OCI-LY3 (cell line): ENCODE measurements around the gene TAF3.
A peak's percentile ranks its signal among the peaks of the same experiment; 100 is the strongest.
"Not testable (repeated sequence)": the region's sequence is repeated elsewhere in the genome, so short reads cannot be mapped to it uniquely, and the experiment has no call there.

ENCODE experiments used
- H2AFZ ChIP-seq: fragments of 200-600, 300-600 bp; shearing (Covaris generic); 2 replicates; pipeline ENCODE4 v1.6.0; 2014; ENCODE audit warnings: antibody characterized with exemption, low read depth, low read length
- H3K27ac ChIP-seq: fragments of 200-600, 300-600 bp; sonication (generic); 2 replicates; pipeline ENCODE4 v1.5.1; 2014; ENCODE audit warnings: mild to moderate bottlenecking, low read length, moderate library complexity, mixed read lengths
- H3K27me3 ChIP-seq: fragments of 200-600, 300-600 bp; sonication (generic); 2 replicates; pipeline ENCODE4 v1.6.1; 2014; ENCODE audit warnings: low read depth, low read length, mixed read lengths
- H3K36me3 ChIP-seq: fragments of 200-600, 300-600 bp; sonication (generic); replicated peaks from 2 replicates; pipeline ENCODE3; 2014; ENCODE audit warnings: low read depth, low read length, mixed read lengths
- H3K4me1 ChIP-seq: fragments of 300-600, 200-600 bp; sonication (generic); 2 replicates; pipeline ENCODE4 v1.6.1; 2014; ENCODE audit warnings: low read length, mixed read lengths
- H3K4me2 ChIP-seq: fragments of 200-600, 300-600 bp; sonication (generic); 2 replicates; pipeline ENCODE4 v1.6.1; 2014; ENCODE audit warnings: low read length, mixed read lengths
- H3K4me3 ChIP-seq: fragments of 300-600, 200-600 bp; sonication (generic); 2 replicates; pipeline ENCODE4 v1.5.1; 2014; ENCODE audit warnings: antibody characterized with exemption, mild to moderate bottlenecking, low read length, moderate library complexity
- H3K79me2 ChIP-seq: fragments of 300-600, 200-600 bp; shearing (Covaris generic); 2 replicates; pipeline ENCODE4 v1.6.1; 2014; ENCODE audit warnings: mild to moderate bottlenecking, low read length, mixed read lengths
- H3K9ac ChIP-seq: fragments of 300-600, 200-600 bp; shearing (Covaris generic); 2 replicates; pipeline ENCODE4 v1.6.0; 2014; ENCODE audit warnings: mild to moderate bottlenecking, low read length, moderate library complexity
- H3K9me3 ChIP-seq: fragments of 200-600, 300-600 bp; shearing (Covaris generic); 2 replicates; pipeline ENCODE4 v1.6.1; 2014; ENCODE audit warnings: low read length, mixed read lengths; ENCODE audit not compliant: insufficient read depth
- H4K20me1 ChIP-seq: fragments of 200-600, 300-600 bp; sonication (generic); 2 replicates; pipeline ENCODE4 v1.6.1; 2016; ENCODE audit warnings: low read length, mixed read lengths; ENCODE audit not compliant: insufficient read depth
- EZH2phosphoT487 ChIP-seq: fragments of 200-600 bp; shearing (Covaris generic); IDR thresholded peaks from 2 replicates; pipeline ENCODE4 v1.6.1; 2018; ENCODE audit warnings: antibody characterized with exemption, mixed run types, low read depth
- TF ChIP-seq, protein P1 (sequence below): fragments of 200-600, 300-600 bp; sonication (generic); IDR thresholded peaks from 2 replicates; pipeline ENCODE4 v1.5.1; 2014; ENCODE audit warnings: antibody characterized with exemption, low read length, low read depth

Gene TAF3

GRCh38 chr10:8026349-8027259 lies 208.3 kb downstream of the TAF3 start:
- Histone ChIP-seq H3K4me2 (peak overlapping the region; percentile 12; the same call in 1 of the 2 replicates), H4K20me1 (no peaks in the 10 kb centered on the region), H3K27ac (no peak overlapping the region), H2AFZ (no peak overlapping the region), H3K36me3 (no peaks in the 10 kb centered on the region), H3K27me3 (no peaks in the 10 kb centered on the region; the same call in 1 of the 2 replicates), H3K79me2 (no peaks in the 10 kb centered on the region), H3K4me3 (peak overlapping the region; percentile 24; the same call in 1 of the 2 replicates), H3K9ac (no peak overlapping the region), H3K4me1 (no peaks in the 10 kb centered on the region), H3K9me3 (no peaks in the 10 kb centered on the region)
- TF ChIP-seq EZH2phosphoT487 = no peak
- TF ChIP-seq, protein P1, sequence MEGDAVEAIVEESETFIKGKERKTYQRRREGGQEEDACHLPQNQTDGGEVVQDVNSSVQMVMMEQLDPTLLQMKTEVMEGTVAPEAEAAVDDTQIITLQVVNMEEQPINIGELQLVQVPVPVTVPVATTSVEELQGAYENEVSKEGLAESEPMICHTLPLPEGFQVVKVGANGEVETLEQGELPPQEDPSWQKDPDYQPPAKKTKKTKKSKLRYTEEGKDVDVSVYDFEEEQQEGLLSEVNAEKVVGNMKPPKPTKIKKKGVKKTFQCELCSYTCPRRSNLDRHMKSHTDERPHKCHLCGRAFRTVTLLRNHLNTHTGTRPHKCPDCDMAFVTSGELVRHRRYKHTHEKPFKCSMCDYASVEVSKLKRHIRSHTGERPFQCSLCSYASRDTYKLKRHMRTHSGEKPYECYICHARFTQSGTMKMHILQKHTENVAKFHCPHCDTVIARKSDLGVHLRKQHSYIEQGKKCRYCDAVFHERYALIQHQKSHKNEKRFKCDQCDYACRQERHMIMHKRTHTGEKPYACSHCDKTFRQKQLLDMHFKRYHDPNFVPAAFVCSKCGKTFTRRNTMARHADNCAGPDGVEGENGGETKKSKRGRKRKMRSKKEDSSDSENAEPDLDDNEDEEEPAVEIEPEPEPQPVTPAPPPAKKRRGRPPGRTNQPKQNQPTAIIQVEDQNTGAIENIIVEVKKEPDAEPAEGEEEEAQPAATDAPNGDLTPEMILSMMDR = no peak

DNA sequence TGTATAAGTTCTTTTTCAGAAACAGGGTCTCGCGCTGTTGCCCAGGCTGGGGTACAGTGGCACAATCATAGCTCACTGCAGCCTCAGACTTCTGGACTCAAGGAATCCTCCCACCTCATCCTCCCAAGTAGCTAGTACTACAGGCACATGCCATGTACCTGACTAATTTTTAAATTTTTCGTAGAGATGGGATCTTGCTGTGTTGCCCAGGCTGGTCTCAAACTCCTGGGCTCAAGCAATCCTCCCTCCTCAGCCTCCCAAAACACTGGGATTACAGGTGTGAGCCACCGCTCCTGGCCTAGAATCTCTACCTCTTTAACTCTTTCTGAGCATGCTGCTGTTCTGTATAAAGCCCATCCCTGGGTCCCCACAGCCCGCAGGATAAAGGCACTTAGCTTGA lies 212.9 kb downstream of the TAF3 start:
- H3K4me2 ChIP-seq, H3K9me3 ChIP-seq, H3K27me3 ChIP-seq, H3K4me3 ChIP-seq, H3K9ac ChIP-seq, H3K79me2 ChIP-seq, H3K27ac ChIP-seq, H2AFZ ChIP-seq, H4K20me1 ChIP-seq, H3K36me3 ChIP-seq, H3K4me1 ChIP-seq: not testable (repeated sequence)

DNA sequence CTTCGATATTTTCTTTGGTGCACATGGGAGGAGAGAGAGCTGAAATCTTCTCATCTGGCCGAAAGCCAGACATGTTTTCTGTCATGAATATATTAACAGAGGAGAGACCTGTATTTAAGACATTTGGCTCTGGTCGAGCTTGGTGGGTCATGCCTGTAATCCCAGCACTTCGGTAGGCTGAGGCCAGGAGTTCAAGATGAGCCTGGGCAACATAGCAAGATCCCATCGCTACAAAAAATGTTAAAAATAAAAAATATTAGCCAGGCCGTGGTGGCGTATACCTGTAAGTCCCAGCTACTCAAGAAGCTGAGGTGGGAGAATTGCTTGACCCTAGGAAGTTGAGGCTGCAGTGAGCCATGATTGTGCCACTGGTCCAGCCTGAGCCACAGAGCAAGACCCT lies 214.3 kb downstream of the TAF3 start:
- no peaks in the 10 kb centered on the region for H3K9me3 ChIP-seq
- H3K79me2 ChIP-seq = no peaks in the 10 kb centered on the region
- no peak for TF ChIP-seq EZH2phosphoT487
- TF ChIP-seq, protein P1 = no peak
- no peaks in the 10 kb centered on the region for H3K36me3 ChIP-seq
- H3K27me3 ChIP-seq = no peaks in the 10 kb centered on the region
- H2AFZ ChIP-seq = no peak overlapping the region
- H3K4me1 ChIP-seq = no peaks in the 10 kb centered on the region
- H3K4me3 ChIP-seq = no peak overlapping the region
- no peak overlapping the region for H3K4me2 ChIP-seq
- no peak overlapping the region for H3K27ac ChIP-seq
- H4K20me1 ChIP-seq = no peaks in the 10 kb centered on the region
- no peak overlapping the region for H3K9ac ChIP-seq

GRCh38 chr10:8033812-8034465 lies 215.6 kb downstream of the TAF3 start:
- Histone ChIP-seq H3K4me3 (no peak overlapping the region), H3K4me2 (no peak overlapping the region), H3K79me2 (no peaks in the 10 kb centered on the region), H3K36me3 (no peaks in the 10 kb centered on the region), H3K9ac (no peak overlapping the region), H3K4me1 (no peaks in the 10 kb centered on the region), H2AFZ (no peak overlapping the region), H3K27ac (no peak overlapping the region), H4K20me1 (no peaks in the 10 kb centered on the region), H3K27me3 (no peaks in the 10 kb centered on the region), H3K9me3 (no peaks in the 10 kb centered on the region)
- TF ChIP-seq EZH2phosphoT487 = no peak
- TF ChIP-seq, protein P1 = no peak
